ENCODE measurements around the gene PLD3.
A peak's percentile ranks its signal among the peaks of the same experiment; 100 is the strongest.
"Not testable (repeated sequence)": the region's sequence is repeated elsewhere in the genome, so short reads cannot be mapped to it uniquely, and the experiment has no call there.

Gene PLD3

DNA sequence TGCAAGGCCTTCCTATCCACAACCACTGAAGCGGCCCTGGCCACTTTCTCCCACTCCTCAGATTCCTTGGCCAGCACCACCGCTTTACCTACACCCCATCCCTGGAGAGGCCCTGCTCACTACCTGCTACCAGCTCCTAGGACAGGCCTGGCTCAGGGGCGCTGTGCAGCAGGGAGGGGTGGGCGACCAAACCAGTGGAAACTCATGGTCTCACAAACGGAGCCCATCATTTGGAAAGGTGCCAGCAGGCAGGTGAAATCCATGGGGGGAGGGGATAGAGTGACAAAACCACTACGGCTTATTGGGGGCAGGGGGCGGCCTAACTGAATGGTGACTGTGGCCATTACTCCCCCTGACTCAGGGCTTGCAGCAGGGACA lies 27.9 kb upstream of the PLD3 start:
- DNase-seq (ENCODE audit: insufficient read length, low spot score) (no peak), FAIRE-seq (no peak)
- no peak for TF ChIP-seq POLR2A (IDR thresholded peaks at IDR 0.05; ENCODE audit: low read depth, low read length)

DNA sequence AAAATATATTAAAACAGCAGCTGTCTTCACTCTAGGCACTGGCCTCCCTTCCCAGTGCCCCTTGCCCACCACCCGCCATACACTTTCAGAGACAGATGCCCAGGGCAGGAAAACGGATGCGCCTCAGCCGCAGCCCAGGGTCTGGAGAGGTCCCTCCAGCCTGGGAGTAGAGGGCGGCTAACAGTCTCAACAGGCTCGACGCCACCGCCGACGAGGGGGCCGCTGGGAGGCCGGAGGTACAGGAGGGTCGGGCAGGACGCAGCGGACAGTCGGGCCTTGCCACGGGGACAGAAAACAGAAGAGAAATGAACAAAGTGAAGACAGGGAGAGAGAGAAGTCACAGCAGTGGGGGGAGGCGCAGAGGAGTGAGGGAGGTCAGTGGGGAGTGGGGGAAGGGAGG lies 27.4 kb upstream of the PLD3 start:
- no peak for FAIRE-seq
- no peak for DNase-seq (ENCODE audit: insufficient read length, low spot score)
- no peak for TF ChIP-seq POLR2A (IDR thresholded peaks at IDR 0.05; ENCODE audit: low read depth, low read length)

DNA sequence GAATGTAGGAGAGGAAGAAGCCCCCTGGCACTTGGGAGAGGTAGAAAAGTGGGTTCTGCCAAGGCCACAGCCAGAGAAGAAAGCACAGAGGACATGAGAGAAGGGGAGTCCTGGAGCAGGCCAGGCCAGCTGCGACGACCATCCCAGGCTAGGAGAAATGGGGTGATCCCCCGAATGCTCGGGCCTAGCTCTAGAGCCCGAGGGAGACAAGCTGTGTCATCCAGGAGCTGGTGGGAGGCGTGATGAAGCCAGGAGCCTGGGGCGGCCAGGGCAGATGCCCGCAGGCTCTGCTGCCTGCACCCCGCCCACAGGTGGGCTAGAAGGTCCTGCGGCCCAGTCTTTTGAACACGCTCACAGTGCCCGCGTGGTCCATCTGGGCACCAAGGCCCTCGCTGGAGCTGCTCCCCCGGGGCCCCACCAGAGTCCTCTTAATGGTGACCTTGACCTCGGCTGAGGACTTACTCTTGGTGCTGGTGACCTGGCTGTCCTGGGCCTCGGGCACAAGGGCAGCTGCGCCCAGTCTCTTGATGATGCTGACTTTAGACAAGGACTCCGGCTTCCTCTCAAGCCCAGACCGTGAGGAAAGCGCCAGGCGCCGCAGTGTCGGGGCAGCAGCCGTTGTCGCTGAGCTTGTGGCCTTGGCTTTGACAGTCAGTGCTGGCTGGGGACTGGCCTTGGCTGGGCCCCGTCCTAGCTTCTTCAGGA lies 26.8 kb upstream of the PLD3 start:
- DNase-seq (ENCODE audit: insufficient read length, low spot score): no peak
- FAIRE-seq: no peak
- no peak for TF ChIP-seq POLR2A (IDR thresholded peaks at IDR 0.05; ENCODE audit: low read depth, low read length)

DNA sequence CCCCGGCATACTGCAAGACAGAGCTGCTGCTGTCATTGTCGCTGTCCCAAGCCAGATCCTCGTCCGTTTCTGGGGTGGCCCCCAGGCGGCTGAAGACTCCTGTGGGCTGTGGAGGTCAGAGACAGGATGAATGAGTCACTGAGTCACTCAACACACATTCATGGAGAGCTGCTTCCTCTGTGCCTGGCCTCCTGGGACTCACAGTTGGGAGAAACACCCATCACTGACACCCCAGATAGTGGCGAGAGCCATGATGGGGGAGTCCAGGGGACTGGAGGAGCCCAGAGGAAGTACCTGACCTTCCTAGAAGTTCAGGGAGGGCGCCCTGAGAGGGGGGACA lies 26.3 kb upstream of the PLD3 start:
- DNase-seq (ENCODE audit: insufficient read length, low spot score) (peak; percentile 44), FAIRE-seq (no peak)
- no peak for TF ChIP-seq POLR2A (IDR thresholded peaks at IDR 0.05; ENCODE audit: low read depth, low read length)

DNA sequence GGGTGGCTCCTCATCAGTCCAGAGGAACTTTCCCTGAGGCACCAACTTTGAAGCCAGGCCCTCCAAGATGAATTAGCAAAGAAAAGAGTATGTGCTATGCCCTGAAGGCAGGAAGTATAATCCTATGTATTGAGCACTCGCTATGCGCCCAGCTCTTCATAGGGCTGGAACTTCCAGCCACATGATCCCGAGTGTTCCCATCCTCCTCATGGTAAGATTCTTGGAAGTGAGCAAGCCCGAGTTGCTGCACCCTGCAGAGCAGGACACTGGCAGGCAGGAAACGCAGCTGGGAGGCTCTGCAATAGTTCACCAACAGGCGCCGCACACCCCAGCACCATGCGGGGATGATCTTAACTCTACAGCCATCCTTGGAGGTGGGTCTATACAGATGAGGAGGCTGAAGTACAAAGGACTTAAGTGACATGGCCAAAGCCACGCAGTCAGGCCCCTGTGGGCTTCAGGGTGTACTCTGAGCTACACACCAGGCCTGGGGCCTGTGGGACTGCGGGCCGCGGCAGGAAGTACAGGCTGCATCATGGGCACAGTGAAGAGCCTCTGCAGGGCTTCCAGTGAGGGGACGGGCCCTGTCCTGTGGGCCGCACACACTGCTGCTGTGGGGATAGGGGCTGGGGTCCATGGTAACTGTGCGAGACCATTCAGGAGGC lies 25.4 kb upstream of the PLD3 start:
- TF ChIP-seq POLR2A (IDR thresholded peaks at IDR 0.05; ENCODE audit: low read depth, low read length): no peak
- DNase-seq (ENCODE audit: insufficient read length, low spot score) (no peak), FAIRE-seq (no peak)

DNA sequence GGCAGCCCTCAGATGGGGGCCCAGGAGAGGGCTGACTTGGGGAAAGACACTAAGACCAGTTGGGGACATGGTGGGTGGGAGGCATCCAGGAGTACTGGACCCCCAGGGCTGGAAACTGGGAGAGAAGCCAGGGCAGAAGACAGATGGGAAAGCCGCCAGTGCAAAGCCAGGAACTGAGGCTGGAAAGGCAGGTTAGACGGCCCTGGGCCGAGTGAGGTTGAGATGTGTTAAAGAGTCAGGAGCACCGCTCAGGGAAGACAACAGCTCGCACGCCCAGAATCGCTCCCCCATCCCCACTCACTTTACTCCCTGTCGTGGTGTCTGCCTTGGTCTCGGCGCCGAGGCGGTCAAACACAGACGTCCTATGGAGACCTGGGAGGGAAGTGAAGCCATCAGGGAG lies 24.8 kb upstream of the PLD3 start:
- TF ChIP-seq POLR2A (IDR thresholded peaks at IDR 0.05; ENCODE audit: low read depth, low read length): no peak
- DNase-seq (ENCODE audit: insufficient read length, low spot score) (no peak), FAIRE-seq (no peak)

DNA sequence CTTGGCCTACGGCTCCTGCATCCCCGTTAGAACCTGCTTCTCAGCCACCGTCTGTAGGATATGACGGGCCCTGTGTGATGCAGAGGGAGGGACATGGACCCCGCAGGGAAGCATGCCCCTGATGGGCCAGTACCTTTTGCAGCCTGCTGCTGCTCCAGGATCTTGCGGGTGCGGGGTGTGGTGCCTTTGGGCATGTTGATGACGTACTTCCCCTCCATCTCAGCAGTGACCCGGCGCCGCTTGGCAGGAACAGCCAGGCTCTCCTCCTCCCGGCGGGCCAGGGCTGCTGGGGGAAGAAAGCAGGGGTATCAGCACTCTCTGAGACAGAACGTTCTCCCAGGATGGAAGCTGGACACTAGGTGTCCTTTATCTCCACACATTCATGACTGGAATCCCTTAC lies 22.3 kb upstream of the PLD3 start:
- DNase-seq (ENCODE audit: insufficient read length, low spot score): no peak
- no peak for FAIRE-seq
- TF ChIP-seq POLR2A (IDR thresholded peaks at IDR 0.05; ENCODE audit: low read depth, low read length): no peak

DNA sequence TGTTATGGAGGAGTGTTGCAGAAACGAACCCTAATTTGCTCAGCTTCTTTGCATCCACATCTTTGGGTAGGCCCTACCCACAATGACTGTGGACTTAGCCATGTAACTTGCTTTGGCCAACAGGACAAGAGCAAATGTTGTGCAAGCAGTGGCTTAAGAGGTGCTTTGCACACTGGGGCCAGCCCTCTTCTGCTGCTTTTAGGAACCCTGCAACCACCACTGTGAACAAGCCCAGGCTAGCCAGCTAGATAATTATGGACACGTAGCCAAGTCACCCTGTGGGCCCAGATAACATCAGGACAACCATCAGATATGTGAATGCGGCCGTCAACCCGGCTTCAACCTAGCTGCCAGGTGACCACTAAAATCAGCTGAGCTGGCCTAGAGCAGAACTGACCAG lies 17.4 kb upstream of the PLD3 start:
- DNase-seq (ENCODE audit: insufficient read length, low spot score): no peak
- TF ChIP-seq POLR2A (IDR thresholded peaks at IDR 0.05; ENCODE audit: low read depth, low read length): no peak
- no peak for FAIRE-seq

DNA sequence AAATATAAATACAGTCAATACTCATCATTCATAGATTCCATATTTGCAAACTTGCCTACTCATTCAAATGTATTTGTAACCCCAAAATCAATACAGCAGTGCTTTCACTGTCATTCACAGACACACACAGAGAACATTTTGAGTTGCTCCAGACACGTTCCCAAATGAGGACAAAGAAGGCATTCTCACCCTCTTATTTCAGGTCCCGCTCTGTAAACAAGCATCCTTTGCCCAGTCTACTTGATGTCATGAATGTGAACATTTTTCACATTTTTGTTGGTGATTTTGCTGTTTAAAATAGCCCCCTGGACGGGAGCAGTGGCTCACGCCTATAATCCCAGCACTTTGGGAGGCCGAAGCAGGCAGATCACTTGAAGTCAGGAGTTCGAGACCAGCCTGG lies 15.8 kb upstream of the PLD3 start:
- DNase-seq (ENCODE audit: insufficient read length, low spot score): no peak
- no peak for TF ChIP-seq POLR2A (IDR thresholded peaks at IDR 0.05; ENCODE audit: low read depth, low read length)
- FAIRE-seq: no peak

DNA sequence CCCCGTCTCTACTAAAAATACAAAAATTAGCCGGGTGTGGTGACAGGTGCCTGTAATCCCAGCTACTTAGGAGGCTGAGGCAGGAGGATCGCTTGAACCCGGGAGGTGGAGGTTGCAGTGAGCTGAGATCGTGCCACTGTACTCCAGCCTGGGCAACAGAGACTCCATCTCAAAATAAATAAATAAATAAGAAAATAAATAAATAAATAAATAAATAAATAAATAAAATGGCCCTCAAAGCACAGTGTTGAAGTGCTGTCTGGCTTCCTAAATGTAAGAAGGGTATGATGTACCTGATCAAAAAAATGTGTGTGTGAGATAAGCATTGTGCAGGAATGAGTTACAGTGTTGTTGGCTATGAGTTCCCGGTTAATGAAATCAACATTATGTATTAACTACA lies 15.4 kb upstream of the PLD3 start:
- DNase-seq (ENCODE audit: insufficient read length, low spot score); FAIRE-seq: not testable (repeated sequence)

DNA sequence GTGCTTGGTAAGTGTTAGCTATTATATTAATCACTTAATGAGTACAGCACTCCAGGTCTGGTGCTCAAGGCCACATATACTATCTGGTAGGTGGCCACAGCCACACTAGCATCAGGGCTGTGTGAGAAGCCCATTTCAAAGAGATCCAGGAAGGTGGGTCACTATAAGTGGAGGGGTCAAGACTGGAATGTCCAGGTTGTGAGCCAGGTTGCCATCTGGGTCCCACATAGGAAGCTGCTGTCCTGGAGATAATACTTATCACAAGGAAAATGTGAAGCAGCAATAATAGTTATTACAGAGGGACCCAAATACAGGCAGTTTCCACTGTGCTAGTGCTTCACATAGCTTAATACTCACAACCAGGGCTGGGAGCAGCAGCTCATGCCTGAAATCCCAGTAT lies 13.4 kb upstream of the PLD3 start:
- TF ChIP-seq POLR2A (IDR thresholded peaks at IDR 0.05; ENCODE audit: low read depth, low read length): no peak
- DNase-seq (ENCODE audit: insufficient read length, low spot score): no peak
- FAIRE-seq: no peak

DNA sequence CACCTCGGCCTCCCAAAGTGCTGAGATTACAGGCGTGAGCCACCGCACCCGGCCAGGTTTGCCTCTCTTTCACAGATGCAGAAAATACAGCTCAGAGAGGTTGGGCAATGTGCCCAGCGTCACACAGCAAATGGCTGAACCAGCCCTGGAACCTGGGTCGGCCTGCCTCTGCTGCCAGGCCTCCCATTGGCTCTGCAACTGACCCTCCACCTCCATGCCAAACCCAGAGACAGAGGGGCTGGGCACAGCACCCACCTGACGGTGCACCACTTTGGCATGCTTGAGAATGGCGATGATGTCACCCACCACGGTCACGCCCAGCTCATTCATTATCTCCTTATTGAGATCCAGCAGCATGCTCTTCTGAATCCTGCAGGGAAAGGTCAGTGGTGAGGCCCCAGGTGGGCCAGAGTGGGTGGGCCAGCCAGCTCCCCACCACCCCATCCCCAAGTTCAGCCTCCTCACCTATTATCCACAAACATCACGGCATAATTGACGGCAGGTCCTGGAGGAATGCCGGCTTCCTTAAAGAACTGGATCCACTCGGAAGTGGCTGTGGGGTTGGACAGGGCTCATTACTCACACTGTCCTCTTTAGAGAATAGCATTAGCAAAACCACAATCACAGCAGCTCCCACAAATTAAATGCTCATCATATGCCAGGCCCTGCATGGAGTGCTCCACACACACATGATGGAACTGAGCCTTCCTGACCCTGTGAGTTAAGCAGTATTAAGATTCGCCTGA lies 12.5 kb upstream of the PLD3 start:
- DNase-seq (ENCODE audit: insufficient read length, low spot score) (peak; percentile 71), FAIRE-seq (peak; percentile 23)
- TF ChIP-seq POLR2A (IDR thresholded peaks at IDR 0.05; ENCODE audit: low read depth, low read length): no peak

DNA sequence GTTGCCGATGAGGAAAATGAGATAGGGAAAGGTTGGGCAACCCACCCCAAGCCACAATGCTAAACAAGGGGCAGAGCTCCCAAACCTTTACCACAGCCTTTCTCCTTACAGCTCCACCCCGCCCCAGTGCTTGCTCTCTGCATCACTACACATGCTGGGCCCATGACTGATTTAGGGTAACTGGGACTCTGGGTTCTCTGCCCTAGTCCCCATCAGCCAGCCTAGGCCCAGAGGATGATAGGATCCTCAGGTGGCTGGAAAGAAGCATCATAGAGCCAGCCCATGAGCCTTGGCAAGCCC lies 11.9 kb upstream of the PLD3 start:
- FAIRE-seq (no peak), DNase-seq (ENCODE audit: insufficient read length, low spot score) (peak; percentile 53)
- TF ChIP-seq POLR2A (IDR thresholded peaks at IDR 0.05; ENCODE audit: low read depth, low read length): no peak

DNA sequence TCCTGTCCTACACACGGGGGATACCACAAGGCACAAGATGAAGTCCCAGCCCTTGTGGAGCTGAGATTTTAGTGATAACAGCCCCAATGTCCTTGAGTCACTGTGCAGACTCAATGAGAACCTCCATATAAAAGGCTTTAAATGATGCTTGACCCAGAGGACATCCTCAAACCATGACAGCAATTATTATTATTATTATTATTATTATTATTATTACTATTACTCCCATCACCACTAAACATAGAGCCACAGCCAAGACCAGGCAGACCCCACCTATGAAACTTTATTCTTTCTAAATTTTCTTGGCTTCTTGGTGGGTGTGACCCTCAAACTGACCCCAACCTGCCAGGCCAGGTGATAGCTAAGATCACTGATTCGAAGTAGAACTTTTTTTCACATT lies 11.4 kb upstream of the PLD3 start:
- no peak for TF ChIP-seq POLR2A (IDR thresholded peaks at IDR 0.05; ENCODE audit: low read depth, low read length)
- no peak for DNase-seq (ENCODE audit: insufficient read length, low spot score)
- no peak for FAIRE-seq

DNA sequence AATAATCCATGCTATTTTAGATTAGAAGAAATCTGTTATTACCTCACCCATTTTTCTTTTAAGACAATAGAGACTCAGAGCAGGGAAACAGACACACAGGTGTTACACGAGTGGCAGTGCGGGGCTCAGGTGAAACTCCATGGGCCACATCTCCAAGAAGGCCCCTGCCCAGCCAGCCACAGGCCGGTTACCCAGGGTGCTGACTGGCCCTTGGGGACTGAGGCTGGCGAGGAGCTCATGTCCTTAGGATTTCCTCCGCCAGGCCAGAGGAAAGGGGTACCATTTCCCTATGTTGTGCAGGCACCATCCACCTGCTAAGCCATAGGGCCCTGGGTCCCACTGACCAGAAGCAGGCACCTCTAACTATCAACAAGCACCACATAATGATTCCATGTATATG lies 10.9 kb upstream of the PLD3 start:
- no peak for TF ChIP-seq POLR2A (IDR thresholded peaks at IDR 0.05; ENCODE audit: low read depth, low read length)
- FAIRE-seq: no peak
- no peak for DNase-seq (ENCODE audit: insufficient read length, low spot score)
